Activated effector memory CD4-positive, alpha-beta T cell treated with anti-CD3 and anti-CD28 coated beads, Interleukin-2, amount 50 U/mL, for 16 hours (primary cell): ENCODE data around the gene TAS2R41.
"Not testable (repeated sequence)": the region's sequence is repeated elsewhere in the genome, so short reads cannot be mapped to it uniquely, and the experiment has no call there.

ENCODE experiments used
- DNase-seq: peaks from one replicate; pipeline ENCODE4 v3.0.0-alpha.2; 2020

The TAS2R41 gene

DNA sequence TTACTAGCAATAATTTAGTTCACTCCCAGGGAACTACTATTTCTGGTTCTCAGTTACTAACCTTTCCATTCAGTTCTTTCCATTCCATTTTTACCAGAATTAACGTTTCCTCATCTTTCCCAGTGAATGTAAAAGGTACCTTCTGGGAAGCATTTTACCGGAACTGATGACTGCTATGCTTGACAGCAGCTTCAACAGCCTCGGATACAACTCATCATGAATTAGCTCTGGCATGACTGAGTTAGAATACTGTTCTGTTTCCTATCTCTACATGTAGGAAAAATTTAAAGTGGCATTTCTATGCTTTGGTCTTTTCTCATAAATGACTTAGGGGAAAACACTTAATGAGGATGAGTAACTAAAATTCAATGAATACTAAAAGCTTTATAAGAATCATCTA lies 18.6 kb downstream of the TAS2R41 start:
- DNase-seq: no peak

DNA sequence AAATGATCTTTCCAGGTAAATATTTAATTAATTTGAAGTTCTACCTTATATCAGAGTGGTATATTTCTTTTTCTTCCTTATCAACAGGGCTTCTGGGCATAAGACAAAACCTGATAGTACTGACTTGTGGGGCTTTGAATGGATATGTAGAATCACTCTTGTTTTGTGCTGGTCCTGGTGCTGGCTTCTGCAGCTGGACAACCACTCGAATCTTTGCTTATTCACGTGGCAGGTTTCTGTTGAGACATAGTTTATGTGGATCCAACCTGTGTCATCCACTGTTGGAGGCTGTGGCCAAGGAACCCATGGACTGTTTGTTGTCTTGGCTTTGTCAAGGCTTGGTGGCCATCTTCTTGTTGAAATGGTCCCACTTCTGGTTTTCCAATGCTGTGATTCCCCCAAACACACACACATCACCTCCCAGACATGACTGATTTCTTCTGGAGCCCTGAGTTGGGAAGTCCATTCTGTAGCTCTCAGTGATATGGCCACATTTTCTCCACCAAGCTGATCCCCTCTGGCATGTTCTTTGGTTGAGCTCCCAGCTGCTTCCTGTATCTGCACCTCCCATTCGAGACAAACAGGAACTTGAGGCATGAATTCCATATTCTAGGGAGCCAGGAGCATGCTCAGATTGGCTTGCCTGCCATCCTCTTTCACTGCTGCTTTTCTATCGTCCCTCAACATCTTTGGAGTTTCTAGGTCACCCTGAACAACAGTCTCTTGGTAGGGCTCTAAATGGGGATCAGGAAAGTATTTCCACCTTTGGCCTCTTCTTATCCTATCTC lies 19.5 kb downstream of the TAS2R41 start:
- no peak for DNase-seq

- no peak for DNase-seq
Measured at GRCh38 chr7:143499246-143499645, 21.6 kb downstream of the TAS2R41 start.

DNA sequence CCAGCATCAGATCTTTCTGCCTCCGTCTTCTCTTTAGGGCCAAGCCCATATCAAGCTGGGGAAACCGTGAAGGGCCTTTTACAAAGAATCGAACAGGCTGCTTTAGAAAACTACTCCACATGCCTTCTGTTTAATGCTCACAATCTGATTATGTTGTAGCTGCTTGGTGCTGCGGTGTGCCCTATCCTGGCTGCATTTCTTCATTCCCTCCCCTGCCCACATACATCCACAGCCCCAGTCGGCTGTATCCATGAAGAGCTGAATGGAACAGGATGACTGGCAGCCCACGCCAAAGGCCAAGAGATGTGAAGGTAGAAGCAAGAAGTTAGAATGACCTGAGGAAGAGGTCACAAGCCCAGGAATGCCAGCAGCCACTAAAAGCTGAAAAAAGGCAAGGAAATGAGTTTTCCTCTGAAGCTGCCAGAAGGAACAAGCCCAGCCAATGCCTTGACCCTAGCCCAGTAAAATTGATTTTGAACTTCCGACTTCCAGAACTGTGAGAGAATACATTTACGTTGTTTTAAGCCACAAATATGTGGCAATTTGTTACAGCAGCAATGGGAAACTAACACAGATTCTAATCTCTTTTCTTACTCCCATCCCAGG lies 22.2 kb downstream of the TAS2R41 start:
- no peak for DNase-seq

- no peak for DNase-seq
Measured at GRCh38 chr7:143503261-143503660, 25.6 kb downstream of the TAS2R41 start.

DNA sequence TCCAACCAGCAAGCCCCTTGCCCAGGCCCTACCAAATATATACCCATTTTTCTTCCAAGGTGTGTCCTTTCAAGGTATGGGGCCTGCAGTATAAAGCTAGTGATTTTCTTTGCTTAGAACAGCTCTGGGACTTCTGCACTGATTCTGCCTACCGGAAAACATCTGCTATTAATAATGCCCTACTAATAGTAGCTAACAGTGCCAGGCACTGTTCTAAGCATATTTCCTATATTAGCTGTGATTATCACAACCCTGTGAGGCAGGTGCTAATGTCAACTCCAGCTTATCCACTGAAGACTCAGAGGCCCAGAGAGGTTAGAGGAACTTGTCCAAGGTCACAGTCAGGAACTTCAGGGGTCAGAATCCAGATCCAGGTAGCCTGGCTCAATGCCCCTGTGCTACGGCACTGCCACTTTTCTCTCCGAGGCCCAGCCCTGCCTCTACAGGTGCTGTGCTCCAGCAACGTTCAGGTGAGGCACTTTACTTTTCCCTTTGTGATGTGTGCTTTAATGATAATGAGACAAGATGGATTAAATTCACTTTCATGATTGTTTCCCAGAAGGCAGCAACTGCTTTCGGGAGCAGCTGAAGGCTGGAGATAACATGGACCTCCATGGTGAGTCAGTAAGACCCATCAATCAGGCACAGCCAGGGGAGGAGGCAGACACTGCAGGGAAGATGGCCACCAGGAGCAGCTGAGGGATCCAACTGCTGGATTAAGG lies 26.7 kb downstream of the TAS2R41 start:
- DNase-seq: no peak

GRCh38 chr7:143504937-143505297 lies 27.2 kb downstream of the TAS2R41 start:
- DNase-seq: no peak

GRCh38 chr7:143505838-143506237 lies 28.2 kb downstream of the TAS2R41 start:
- no peak for DNase-seq

GRCh38 chr7:143507094-143507518 lies 29.4 kb downstream of the TAS2R41 start:
- DNase-seq: no peak

GRCh38 chr7:143507534-143508055 lies 29.9 kb downstream of the TAS2R41 start:
- DNase-seq: no peak

GRCh38 chr7:143510854-143511592 lies 33.4 kb downstream of the TAS2R41 start:
- DNase-seq: no peak

DNA sequence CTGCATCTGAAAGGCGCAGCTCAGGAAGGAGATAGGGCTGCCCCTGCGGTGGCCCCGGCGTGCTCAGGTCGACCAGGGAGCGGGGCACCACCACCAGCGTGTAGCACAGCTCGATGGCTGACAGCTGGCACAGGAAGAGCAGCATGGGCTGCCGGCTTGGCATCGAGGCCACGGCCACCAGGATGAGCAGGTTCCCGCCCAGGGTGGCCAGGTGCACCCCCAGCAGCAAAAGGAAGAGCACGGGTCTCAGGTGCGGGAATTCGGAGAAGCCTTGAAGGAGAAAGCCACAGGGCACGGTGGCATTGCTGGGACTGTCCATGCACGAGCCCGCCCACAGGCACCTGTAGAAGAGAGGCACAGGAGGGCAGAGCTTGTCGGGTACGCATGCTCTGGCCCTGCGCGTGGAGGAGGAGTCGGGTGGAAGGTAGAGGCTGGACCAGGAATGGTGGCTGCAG lies 33.9 kb downstream of the TAS2R41 start:
- DNase-seq: no peak

- DNase-seq: no peak
Measured at GRCh38 chr7:143512488-143513340, 35.0 kb downstream of the TAS2R41 start.

- DNase-seq: no peak
Measured at GRCh38 chr7:143514487-143514886, 36.8 kb downstream of the TAS2R41 start.

DNA sequence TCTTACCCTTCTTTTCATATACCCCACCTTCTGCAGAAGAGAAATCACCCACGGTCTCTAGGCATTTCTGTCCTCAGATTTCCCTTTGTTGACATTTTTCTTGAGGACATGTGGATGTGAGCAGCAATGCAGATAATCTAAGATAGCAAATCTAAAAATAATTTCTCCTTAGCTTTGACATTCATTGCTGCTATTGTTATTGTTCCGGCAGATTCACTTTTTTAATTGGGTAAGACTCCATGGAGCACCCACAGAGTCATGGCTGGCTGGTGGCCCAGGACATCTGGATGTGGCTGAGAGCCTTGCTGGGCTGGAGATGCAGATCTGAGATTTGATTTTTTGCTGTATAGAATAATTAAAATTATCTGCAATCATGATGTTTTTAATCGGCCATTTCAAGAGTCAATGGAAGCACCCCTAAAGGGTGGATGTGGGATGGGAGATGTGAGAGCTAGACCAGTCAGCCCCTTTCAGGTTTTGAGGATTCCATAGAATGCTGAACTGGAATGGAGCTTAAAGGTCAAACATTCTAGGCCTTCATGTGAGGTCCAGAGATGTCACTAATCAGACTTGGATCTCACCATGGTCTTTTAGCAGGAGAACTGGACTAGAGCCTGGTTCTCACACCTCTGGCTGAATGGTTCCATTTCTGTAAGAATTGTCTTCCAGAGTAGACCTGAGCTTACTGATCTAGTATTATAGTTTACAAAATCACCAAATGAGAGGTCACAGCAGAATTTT lies 37.5 kb downstream of the TAS2R41 start:
- no peak for DNase-seq

DNA sequence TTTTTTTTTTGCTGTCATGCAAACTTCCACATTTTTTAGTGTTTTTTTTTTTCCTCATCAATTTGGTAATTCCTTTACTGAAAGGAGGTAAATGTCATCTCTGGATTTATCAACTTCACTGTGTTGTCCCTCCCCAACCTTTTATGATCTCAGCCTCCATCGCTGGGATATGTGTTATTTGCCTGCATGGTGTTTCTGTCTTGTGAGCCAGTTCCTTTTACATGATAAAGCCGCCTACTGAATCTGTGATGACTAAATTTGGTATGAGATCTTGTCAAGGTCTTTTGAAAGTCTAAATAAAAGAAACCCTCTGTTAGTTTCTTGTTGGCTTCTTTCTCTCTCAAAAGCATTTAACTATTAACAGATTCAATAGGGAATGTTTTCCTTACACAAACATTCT lies 39.3 kb downstream of the TAS2R41 start:
- no peak for DNase-seq

DNA sequence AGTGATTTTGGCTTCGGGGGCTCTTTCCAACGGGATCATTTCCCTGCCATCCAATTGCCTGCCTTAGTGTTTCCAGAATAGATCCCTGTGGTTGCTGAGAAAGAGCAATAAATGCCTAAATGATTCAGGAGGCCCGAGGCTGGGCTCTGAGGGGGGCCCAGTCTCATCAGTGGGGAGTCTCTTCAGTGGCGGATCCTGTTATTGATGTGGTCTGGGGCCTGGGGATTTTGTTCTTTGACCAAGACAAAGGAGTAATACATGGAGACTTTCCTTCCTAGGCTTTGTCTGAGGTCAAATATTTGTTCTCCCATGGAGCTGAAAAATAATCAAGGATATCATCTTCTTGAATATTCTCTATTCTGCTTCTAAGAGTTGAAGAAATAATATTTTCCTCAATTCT lies 40.8 kb downstream of the TAS2R41 start:
- DNase-seq: no peak

- no peak for DNase-seq
Measured at GRCh38 chr7:143518941-143519340, 41.3 kb downstream of the TAS2R41 start.

DNA sequence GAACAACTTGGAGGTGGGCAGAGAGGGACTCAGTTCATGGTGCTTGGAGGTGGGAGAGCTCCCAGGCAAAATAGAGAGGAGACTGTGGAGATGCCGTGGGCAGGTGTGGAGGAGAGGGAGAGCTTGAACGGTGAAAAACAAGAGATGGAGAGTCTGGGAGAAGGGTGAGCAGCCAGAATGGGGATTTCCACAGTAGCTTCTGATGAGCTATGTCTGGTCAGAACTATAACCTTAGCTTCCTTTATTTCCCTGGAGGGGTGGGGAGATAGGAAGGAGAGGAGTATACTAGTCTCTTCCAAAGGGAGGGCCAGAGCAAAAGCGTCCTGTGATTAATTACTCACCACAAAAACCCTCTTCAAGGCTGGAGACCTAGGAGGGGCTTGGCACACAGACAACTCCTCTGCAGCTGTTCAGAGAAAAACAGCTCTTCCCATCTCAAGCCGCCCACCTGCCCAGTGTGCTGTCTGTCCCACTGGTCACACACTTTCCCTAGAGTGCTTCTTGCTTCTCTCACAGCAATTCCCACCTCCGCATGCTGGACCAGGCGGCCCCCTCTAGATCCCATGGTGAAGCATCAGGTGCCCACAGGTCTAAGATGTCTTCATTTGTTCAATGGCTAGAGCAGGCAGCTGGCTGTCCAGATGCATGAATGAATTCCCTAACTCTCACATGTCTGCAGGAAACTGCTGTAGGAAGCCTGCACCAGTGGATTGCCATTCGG lies 41.9 kb downstream of the TAS2R41 start:
- no peak for DNase-seq

GRCh38 chr7:143522309-143522916 lies 44.7 kb downstream of the TAS2R41 start:
- DNase-seq: not testable (repeated sequence)
